Activated CD8-positive, alpha-beta memory T cell treated with anti-CD3 and anti-CD28 coated beads, Interleukin-2, amount 50 U/mL, for 48 hours (primary cell): Measurements from ENCODE around the gene CCDC148.
A peak's percentile ranks its signal among the peaks of the same experiment; 100 is the strongest.

ENCODE experiments used
- DNase-seq: peaks from one replicate; pipeline ENCODE4 v3.0.0-alpha.2; 2020

CCDC148 gene

GRCh38 chr2:158456309-158457066 is at the start of gene CCDC148, which contains the start of gene PKP4:
CCDC148 (minus strand) TSS chr2:158456753; CDS start chr2:158456439, 314 bp downstream.
PKP4 (plus strand) TSS chr2:158456952; CDS start chr2:158533185, 76,233 bp downstream.
- peak; percentile 87 for DNase-seq

GRCh38 chr2:158505448-158505934 is 48.9 kb upstream of the CCDC148 start:
- DNase-seq: no peak

GRCh38 chr2:158504088-158504487 is 47.5 kb upstream of the CCDC148 start:
- no peak for DNase-seq

- DNase-seq: no peak
Measured at GRCh38 chr2:158502974-158503373, 46.4 kb upstream of the CCDC148 start.

- DNase-seq: no peak
Measured at GRCh38 chr2:158501301-158501700, 44.7 kb upstream of the CCDC148 start.

GRCh38 chr2:158500333-158500732 is 43.8 kb upstream of the CCDC148 start:
- no peak for DNase-seq

GRCh38 chr2:158499383-158499782 is 42.8 kb upstream of the CCDC148 start:
- DNase-seq: no peak

GRCh38 chr2:158498749-158499136 is 42.2 kb upstream of the CCDC148 start:
- no peak for DNase-seq

GRCh38 chr2:158498043-158498748 is 41.6 kb upstream of the CCDC148 start:
- DNase-seq: no peak

- DNase-seq: no peak
Measured at GRCh38 chr2:158497486-158497885, 40.9 kb upstream of the CCDC148 start.

- no peak for DNase-seq
Measured at GRCh38 chr2:158496986-158497385, 40.4 kb upstream of the CCDC148 start.

- DNase-seq: no peak
Measured at GRCh38 chr2:158495175-158495574, 38.6 kb upstream of the CCDC148 start.

- no peak for DNase-seq
Measured at GRCh38 chr2:158493458-158493857, 36.9 kb upstream of the CCDC148 start.

- DNase-seq: no peak
Measured at GRCh38 chr2:158491072-158491471, 34.5 kb upstream of the CCDC148 start.

GRCh38 chr2:158489366-158490112 is 33.0 kb upstream of the CCDC148 start:
- DNase-seq: no peak

GRCh38 chr2:158488442-158489216 is 32.1 kb upstream of the CCDC148 start:
- no peak for DNase-seq

- DNase-seq: no peak
Measured at GRCh38 chr2:158487419-158487818, 30.9 kb upstream of the CCDC148 start.

- DNase-seq: no peak
Measured at GRCh38 chr2:158486970-158487325, 30.4 kb upstream of the CCDC148 start.

GRCh38 chr2:158486150-158486969 is 29.8 kb upstream of the CCDC148 start:
- DNase-seq: no peak

- no peak for DNase-seq
Measured at GRCh38 chr2:158484892-158485556, 28.5 kb upstream of the CCDC148 start.

GRCh38 chr2:158482594-158482993 is 26.0 kb upstream of the CCDC148 start:
- DNase-seq: no peak
